ENCODE measurements around the gene ZNF346.
"Not testable (repeated sequence)": the region's sequence is repeated elsewhere in the genome, so short reads cannot be mapped to it uniquely, and the experiment has no call there.

ZNF346 gene, protein sequence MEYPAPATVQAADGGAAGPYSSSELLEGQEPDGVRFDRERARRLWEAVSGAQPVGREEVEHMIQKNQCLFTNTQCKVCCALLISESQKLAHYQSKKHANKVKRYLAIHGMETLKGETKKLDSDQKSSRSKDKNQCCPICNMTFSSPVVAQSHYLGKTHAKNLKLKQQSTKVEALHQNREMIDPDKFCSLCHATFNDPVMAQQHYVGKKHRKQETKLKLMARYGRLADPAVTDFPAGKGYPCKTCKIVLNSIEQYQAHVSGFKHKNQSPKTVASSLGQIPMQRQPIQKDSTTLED

DNA sequence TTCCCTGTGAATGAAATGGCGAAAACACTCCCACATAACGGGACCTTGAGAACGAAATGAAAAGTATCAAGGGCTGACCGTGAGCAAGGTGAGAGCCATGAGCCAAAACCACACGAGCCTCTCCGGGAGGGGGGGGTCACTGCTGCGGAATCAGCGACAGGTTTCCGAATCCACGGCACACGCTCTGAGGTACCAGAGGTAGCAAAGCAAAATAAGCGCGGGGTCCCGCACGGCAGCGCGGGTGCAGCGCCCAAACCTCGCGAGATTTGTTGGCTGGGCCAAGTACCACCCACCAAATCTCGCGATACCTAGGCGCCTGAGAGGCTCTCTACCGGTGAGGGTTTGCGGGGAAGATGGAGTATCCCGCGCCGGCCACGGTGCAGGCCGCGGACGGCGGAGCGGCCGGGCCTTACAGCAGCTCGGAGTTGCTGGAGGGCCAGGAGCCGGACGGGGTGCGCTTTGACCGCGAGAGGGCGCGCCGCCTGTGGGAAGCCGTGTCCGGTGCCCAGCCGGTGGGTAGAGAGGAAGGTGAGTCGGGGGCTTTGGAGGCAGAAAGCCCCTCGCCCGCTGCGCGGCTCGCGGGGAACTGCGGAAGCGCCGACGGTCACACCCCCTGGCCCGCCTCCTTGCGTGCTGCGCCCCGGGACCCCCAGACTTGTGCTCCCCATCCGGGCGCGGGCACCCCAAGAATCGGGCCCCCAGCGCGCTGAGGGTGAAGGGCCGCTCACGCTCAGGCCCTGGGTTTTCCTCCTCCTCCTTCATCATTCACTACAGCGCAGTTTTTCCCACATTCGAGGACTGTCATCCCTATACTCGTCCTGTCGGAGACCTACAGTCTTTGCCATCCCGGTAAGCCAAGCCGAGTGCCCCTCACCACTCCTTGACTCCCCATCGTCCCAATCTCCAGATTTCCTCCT, at the start of gene ZNF346:
TSS of gene ZNF346 (plus strand) at position 311 of the 917 bp plus-strand sequence. CDS start at position 354, 43 bp downstream.
- peak; percentile 57 to 85 for DNase-seq

DNA sequence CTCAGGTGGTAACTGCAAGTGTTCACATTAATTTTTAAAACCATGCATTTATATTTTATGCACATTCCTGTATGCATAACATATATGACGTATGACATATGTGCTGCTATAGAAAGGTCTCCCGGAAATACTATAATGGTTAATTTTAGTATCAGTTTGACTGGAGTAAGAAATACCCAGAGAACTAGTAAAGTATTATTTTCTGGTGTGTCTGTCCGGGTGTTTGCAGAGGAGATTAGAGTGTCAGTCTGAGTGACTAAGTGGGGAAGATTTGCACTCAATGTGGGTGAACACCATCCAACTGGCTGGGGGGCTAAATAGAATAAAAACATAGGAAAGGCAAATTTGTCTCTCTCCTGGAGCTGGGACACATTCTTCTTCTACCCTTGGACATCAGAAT, 42.8 kb upstream of the ZNF346 start:
- no peak for DNase-seq

DNA sequence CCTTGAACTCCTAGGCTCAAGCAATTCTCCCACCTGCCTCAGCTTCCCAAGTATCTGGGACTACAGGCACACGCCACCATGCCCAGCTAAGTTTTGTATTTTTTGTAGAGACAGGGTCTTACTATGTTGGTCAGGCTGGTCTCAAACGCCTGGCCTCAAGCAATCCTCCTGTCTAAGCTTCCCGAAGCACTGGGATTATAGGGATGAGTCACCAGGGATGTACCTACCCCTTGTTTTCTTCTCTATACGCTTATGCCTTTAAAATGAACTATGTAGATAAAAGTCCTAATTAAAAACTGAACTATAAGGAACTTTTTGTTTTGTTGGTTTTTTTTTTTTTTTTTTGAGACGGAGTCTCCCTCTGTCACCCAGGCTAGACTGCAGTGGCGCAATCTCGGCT, 41.7 kb upstream of the ZNF346 start:
- DNase-seq = no peak

DNA sequence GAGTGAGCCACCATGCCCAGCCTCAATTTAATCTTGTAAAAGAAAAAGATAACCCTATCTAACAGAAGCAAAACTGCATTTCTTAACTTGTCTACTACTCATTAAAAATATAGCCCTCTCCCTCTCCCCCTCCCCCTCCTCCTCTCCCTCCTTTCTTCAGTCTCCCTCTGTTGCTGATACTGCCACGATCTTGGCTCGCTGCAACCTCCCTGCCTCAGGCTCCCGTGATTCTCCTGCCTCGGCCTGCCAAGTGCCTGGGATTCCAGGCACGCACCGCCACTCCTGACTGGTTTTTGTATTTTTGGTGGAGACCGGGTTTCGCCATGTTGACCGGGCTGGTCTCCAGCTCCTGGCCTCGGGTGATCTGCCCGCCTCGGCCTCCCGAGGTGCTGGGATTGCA, 39.4 kb upstream of the ZNF346 start:
- not testable (repeated sequence) for DNase-seq

DNA sequence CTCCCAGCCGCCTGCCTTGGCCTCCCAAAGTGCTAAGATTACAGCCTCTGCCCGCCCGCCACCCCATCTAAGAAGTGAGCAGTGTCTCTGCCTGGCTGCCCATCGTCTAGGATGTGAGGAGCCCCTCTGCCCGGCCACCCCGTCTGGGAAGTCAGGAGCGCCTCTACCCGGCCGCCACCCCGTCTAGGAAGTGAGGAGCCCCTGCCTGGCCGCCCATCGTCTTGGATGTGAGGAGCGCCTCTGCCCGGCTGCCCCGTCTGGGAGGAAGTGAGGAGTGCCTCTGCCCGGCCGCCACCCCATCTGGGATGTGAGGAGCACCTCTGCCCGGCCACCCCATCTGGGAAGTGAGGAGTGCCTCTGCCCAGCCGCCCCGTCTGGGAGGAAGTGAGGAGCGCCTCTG, 38.9 kb upstream of the ZNF346 start:
- not testable (repeated sequence) for DNase-seq

DNA sequence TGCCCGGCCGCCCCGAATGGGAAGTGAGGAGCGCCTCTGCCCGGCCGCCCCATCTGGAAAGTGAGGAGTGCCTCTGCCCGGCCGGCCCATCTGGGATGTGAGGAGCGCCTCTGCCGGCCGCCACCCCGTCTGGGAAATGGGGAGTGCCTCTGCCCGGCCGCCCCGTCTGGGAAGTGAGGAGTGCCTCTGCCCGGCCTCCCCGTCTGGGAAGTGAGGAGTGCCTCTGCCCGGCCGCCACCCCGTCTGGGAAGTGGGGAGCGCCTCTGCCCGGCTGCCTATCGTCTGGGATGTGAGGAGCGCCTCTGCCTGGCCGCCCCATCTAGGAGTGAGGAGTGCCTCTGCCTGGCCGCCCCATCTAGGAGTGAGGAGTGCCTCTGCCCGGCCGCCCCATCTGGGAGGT, 38.3 kb upstream of the ZNF346 start:
- not testable (repeated sequence) for DNase-seq

DNA sequence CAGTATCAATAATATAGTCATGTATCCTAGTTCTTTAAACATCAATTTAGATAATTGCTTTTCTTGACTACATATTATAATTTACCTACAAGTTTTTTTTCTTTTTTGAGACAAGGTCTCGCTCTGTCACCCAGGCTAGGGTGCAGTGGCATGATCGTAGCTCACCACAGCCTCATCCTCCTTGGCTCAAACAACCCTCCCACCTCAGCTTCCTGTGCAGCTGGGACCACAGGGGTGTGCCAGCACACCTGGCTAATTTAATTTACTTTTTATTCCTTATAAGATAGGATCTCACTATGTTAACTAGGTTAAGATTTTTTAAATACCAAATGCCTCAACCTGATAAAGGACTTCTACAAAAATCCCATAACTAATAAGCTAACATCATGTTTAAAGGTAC, 37.0 kb upstream of the ZNF346 start:
- DNase-seq = no peak

DNA sequence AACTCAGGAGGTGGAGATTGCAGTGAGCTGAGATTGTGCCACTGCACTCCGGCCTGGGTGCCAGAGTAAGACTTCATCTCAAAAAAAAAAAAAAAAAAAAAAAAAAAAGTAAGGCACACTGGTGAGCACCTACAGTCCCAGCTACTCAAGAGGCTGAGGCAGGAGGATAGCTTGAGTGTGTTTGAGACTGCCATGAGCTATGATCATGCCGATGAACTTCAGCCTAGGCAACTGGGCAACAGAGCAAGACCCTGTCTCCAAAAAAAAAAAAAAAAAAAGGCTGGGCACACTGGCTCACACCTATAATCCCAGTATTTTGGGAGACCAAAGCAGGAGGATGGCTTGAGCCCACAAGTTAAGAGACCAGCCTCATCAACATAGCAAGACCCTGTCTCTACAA, 36.2 kb upstream of the ZNF346 start:
- no peak for DNase-seq

DNA sequence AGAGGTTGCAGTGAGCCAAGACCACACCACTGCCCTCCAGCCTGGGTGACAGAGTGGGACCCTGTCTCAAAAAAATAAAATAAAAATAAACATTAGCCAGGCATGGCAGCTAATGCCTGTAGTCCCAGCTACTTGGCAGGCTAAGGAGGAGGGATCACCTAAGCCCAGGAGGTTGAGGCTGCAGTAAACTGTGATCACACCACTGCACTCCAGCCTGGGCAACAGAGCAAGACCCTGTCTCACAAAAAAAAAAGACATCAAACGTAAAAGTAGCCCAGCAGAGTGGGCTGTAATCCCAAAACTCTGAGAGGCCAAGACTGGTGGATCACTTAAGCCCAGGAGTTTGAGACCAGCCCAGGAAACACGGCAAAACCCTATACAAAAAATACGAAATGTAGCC, 34.9 kb upstream of the ZNF346 start:
- DNase-seq = no peak

DNA sequence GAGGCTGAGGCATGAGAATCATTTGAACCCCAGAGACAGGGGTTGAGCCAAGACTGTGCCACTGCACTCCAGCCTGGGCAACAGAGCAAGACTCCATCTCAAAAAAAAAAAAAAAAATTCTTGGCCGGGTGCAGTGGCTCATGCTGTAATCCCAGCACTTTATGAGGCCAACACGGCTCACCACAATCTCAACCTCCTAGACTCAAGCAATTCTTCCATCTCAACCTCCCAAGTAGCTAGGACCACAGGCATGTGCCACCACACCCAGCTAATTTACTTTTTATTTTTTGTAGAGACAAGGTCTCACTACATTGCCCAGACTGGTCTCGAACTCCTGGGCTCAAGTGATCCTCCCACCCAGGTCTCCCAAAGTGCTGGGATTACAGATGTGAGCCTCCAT, 29.4 kb upstream of the ZNF346 start:
- not testable (repeated sequence) for DNase-seq

DNA sequence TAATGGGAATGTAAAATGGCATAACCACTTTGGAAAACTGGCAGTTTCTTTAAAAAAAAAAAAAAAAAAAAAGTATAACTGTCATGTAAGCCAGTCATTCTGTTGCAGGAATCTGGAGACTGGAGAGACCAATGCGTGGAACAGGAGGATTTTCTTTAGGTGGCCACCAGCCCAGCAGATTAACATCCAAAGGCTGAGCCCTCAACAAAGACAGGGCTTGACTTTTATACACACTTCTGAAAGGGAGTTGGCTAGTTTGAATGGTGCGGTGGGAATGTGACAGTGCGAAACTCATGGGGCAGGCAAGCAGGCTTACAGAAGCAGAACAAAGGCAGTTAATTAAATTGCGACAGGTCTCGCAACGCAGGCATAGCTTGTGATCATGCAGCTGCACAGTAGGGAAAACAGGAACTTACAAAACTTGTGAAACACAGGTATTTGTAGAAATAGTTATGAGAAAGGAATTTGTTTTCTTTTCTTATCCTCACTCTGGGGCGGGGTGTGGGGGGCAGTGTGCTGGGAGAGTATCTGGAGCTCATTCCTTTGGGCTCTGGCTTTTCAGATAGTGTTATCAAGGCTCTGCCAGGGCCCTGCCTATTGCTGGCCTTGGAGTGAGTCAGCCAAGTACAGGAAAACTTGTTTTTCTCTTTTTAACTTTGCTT, 27.9 kb upstream of the ZNF346 start:
- no peak for DNase-seq

DNA sequence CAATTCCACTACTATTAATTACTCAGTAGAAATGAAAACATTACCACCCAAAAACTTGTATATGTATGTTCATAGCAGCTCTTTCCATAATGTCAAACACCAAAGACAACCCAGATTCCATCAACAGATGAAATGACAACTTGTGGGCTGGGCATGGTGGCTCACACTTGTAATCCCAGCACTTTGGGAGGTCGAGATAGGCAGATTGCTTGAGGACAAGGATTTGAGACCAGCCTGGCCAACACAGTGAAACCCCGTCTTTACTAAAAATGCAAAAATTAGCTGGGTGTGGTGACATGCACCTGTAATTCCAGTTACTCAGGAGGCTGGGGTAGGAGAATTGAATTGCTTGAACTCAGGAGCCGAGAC, 27.4 kb upstream of the ZNF346 start:
- no peak for DNase-seq

DNA sequence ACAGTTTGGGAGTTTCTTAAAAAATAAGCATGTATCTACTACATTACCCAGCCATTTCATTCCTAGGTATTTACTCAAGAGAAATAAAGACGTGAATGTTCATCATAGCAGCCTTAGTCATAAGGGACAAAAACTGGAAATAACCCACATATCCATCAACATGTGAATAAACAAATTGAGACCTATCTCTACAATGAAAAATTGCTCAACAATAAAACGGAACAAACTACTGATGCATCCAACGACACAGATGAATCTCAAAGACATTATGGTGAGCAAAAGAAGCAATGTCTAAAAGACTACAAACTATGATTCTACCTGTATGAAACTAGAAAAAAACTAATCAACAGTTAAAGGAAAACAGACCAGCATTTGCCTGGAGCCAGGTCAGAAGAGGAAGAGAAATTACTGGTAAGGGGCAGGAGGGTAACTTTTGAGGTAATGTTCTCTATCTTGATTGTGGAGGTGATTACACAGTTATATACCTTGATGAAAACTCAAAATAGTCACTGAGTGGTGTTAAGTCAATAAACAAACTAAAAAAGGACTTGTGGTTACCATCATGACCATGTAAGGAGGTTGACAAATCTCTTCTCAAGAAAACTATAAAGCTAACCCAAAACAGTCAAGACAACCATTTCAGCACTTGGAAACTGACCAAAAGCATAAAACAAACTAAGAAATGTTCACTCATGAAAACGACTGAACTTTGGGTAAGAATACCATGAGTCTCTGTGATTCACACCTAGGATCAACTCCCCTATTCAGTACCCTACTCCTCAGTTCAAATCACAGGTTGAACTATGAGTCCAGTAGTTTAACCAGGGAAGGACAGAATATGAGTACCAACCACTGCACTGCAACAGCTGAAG, 26.4 kb upstream of the ZNF346 start:
- DNase-seq = no peak

DNA sequence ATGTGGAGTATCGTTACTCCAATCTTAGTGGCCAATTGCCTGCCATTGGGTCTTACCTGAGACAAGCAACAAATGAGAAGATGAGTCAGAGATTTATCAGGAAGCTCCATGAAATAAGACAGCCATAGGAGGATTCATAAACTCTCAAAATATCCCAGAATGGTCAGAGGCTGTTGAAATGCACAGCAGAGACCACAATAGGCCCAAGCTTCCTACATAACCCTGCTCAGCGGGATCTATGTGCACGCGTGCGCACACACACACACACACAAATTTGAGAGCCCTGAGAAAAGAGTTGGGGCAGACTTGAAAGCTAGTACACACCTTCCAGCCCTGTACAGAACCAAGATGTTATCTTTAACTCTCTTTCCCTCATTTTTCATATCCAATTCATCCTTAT, 25.7 kb upstream of the ZNF346 start:
- no peak for DNase-seq

DNA sequence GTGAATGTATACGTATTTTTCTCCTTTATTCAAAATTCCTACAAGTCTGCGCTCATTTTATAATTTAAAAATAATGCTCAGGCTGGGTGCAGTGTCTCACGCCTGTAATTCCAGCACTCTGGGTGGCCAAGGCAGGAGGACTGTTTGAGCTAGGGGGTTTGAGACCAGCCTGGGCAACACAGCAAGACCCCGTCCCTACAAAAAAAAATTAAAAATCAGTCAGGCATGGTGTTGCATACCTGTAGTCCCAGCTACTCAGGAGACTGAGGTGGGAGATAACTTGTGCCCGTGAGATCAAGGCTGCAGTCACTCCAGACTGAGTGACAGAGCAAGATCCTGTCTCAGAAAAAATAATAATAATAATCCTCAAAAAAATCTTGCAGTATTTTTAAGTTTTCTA, 23.7 kb upstream of the ZNF346 start:
- no peak for DNase-seq

DNA sequence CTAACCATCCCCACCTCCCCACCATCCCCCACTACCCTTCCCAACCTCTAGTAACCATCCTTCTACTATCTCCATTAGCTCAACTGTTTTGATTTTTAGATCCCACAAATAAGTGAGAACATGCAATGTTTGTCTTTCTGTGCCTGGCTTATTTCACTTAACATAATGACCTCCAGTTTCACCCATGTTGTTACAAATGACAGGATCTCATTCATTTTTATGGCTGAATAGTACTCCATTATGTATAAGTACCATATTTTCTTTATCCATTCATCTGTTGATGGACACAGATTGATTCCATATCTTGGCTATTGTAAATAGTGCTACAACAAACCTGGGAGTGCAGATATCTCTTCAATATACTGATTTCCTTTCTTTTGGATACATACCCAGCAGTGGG, 23.0 kb upstream of the ZNF346 start:
- not testable (repeated sequence) for DNase-seq

DNA sequence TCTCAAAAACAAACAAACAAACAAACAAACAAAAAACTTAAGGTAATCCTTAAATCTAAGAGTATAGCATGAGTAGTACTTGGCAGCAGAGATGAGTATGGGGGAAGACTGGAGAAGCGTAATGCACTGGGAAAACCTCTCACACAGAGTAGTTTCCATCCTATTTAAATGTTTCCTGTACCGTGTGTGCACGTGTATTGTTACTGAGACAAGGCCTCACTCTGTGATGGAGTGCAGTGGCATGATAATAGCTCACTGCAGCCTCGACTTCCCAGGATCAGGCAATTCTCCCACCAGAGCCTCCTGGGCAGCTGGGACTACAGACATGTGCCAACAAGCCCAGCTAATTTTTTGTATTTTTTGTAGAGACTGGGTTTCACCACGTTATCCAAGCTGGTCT, 18.8 kb upstream of the ZNF346 start:
- no peak for DNase-seq

DNA sequence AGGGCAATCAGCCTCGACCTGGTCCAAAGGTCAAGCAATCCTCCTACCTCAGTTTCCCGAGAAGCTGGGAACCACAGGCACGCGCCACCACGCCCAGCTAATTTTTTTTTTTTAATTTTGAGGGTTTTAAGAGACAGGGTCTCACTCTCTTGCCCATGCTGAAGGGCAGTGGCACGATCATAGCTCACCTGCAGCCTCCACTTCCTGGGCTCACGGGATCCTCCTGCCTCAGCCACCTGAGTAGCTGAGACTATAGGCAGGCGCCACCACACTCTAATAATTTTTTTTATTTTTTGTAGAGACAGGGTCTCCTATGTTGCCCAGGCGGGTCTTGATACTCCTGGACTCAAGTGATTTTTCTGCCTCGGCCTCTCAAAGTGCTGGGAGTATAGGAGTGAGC, 17.5 kb upstream of the ZNF346 start:
- no peak for DNase-seq

DNA sequence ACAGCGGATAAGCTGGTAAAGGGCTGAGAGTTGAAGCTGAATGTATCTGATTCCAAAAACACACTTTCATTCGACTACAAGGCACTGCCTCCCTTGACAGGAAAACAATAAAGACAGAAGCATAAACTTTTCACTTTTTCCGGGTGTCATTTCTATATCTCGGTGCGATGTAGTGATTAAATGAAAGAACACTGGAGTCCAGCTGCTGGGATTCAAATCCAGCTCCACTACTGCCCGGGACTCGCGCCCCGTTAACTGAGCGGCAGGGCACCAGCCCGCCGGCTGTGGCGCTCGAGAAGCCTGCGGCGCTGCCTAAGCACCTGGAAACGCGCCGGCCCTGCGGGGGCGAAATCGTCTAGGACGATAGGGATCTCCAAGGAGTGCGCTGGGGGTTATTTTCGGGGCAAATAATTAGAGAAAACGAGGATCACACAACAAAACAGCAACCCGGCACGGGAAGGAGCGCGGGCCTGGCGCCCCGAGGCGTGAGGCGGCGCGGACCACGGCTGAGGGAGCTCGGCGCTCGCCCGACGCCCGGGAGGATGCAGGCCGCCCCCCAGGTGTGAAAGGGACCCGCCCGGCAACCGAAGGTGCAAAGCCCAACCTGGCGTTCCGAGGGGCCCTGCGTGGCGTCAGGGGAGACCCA, 16.8 kb upstream of the ZNF346 start:
- no peak for DNase-seq

DNA sequence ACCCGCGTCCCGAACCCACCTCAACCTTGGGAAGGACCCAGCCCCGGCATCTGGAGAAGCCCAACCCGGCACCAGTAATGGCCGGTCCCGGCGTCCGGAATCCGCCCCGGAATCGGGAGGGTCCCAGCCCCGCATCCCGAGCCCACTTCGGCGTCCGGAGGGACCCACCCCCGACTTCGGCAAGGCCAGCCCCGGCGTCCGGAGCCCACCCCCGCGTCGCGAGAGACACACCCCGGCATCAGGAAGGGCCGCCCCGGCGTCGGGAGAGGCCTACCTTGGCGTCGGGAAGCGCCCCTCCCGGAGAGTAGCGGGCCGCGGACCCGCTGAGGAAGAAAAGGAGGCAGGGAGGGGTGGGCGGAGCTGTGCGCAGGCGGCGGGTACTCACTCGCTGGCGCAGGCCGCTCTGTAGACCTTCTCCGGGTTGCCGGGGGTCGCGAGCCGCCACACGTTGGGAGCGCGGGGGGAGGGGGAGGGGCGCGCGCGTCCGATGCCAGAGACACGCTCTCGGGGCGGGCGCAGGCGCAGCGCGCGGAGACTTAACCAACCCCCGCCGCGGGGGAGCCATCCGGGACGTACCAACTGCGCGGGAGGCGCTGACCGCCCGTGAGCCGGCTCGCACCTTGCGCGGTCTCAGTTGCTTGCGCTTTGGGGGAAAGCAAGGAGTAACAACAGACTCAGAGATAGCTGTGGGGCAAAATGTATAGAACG, 16.1 kb upstream of the ZNF346 start, which contains the start of gene UIMC1:
TSS of gene UIMC1 (minus strand) at position 515 of the 708 bp plus-strand sequence. CDS start 24,164 bp downstream, outside the sequence.
- peak; percentile 1 to 51 for DNase-seq

DNA sequence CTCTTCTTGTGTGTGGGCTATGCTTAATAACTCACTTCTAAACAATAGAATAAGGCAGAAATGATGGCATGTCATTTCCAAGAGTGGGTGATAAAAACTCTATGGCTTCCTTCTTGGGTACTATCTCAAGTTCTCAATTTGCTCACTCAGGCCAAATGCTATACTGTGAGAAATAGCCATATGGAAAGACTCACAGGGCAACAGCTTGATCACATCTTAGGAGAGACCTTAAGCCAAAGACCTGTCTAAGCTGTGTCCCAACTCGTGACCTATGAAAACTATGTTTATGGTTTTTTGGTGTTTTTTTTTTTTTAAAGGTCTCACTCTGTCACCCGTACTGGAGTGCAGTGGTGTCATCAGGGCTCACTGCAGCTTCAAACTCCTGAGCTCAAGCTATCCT, 13.8 kb upstream of the ZNF346 start:
- DNase-seq = no peak
